ENCODE measurements around the gene TIFAB. TPM values are rescaled to one million over a fixed set of nuclear protein-coding genes. Genes with fewer than 3 reads are reported as not detected.

Gene TIFAB
- total RNA-seq, 1 experiment from 2014 or later, result not detected

GRCh38 chr5:135494196-135494595 lies 42.0 kb upstream of the TIFAB start (continued):
- TF ChIP-seq SRF (IDR thresholded peaks at IDR 0.05; ENCODE audit: low read depth), result no peak
- TF ChIP-seq, protein P1, sequence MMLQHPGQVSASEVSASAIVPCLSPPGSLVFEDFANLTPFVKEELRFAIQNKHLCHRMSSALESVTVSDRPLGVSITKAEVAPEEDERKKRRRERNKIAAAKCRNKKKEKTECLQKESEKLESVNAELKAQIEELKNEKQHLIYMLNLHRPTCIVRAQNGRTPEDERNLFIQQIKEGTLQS (IDR thresholded peaks at IDR 0.05), result no peak
- no peak for TF ChIP-seq TCF7L2 (IDR thresholded peaks at IDR 0.05; ENCODE audit: borderline replicate concordance, extremely low read depth, insufficient read depth, insufficient read length)
- TF ChIP-seq RAD21 (IDR thresholded peaks at IDR 0.05; ENCODE audit: low read depth), result no peak
- TF ChIP-seq EZH2phosphoT487 (IDR thresholded peaks at IDR 0.05; ENCODE audit: borderline replicate concordance), result no peak

GRCh38 chr5:135493406-135494180 lies 41.4 kb upstream of the TIFAB start:
- BruUV-seq (replicated peaks), result no TSS peak
- Histone ChIP-seq H4K20me1 (ENCODE audit: insufficient read depth) (no peaks in the 10 kb centered on the region), H3K27ac (ENCODE audit: low read depth, low read length) (no peak overlapping the region), H3K4me3 (replicated peaks in 1 of 2; ENCODE audit: low read depth in 1 of 2, low read length in 2 of 2) (no peak overlapping the region), H3K36me3 (ENCODE audit: control insufficient read depth in 1 of 2, insufficient read depth in 2 of 2, low read length in 2 of 2) (no peaks in the 10 kb centered on the region), H3K9me2 (ENCODE audit: insufficient read depth) (no peaks in the 10 kb centered on the region), H3K9ac (ENCODE audit: low read length) (no peak overlapping the region), H3K9me3 (ENCODE audit: control insufficient read depth in 1 of 2, insufficient read depth in 1 of 2, low read depth in 1 of 2, low read length in 2 of 2) (no peaks in the 10 kb centered on the region), H3K27me3 (ENCODE audit: insufficient read depth, low read length) (no peaks in the 10 kb centered on the region), H3K79me2 (ENCODE audit: insufficient read depth, low read length) (no peaks in the 10 kb centered on the region), H2AFZ (ENCODE audit: low read depth, low read length, poor library complexity, severe bottlenecking) (peak overlapping the region; percentile 19), H3K4me2 (ENCODE audit: low read length) (peak overlapping the region; percentile 27), H3K4me1 (ENCODE audit: control insufficient read depth in 1 of 2, insufficient read depth in 2 of 2, low read length in 2 of 2) (peaks cover 4 to 40% of the 10 kb centered on the region in 2 experiments)
- CTCF ChIA-PET, result no interaction called here
- POLR2A ChIA-PET, result no interaction called here
- ATAC-seq (no peak), DNase-seq (ENCODE audit: low read depth, low spot score) (peak; percentile 31)
- RAD21 ChIA-PET (ENCODE audit: low non-redundant PET in 1 of 2, low total read pairs in 2 of 2, uncharacterized antibody in 2 of 2, unreplicated experiment in 2 of 2), result no interaction called here
- intact Hi-C loops (cut with micrococcal nuclease), result no loop called here
- TF ChIP-seq ZFX (IDR thresholded peaks at IDR 0.05) (no peak), REST (IDR thresholded peaks at IDR 0.05; ENCODE audit: low read depth) (no peak), ZNF274 (IDR thresholded peaks at IDR 0.05; ENCODE audit: low read depth, low read length) (no peak), RAD21 (IDR thresholded peaks at IDR 0.05; ENCODE audit: low read depth) (no peak), JUND (IDR thresholded peaks at IDR 0.05) (peak; percentile 45), TCF7L2 (IDR thresholded peaks at IDR 0.05; ENCODE audit: borderline replicate concordance, extremely low read depth, insufficient read depth, insufficient read length) (no peak), FOSL1 (IDR thresholded peaks at IDR 0.05; ENCODE audit: low read depth) (peak; percentile 69), SIN3A (IDR thresholded peaks at IDR 0.05; ENCODE audit: low read depth) (no peak), SP1 (IDR thresholded peaks at IDR 0.05; ENCODE audit: low read depth) (peak; percentile 26; the same call in 1 of the 2 replicates), ZBTB33 (IDR thresholded peaks at IDR 0.05; ENCODE audit: extremely low read depth, insufficient replicate concordance, low read length) (no peak), YY1 (IDR thresholded peaks at IDR 0.05; ENCODE audit: extremely low read depth, insufficient replicate concordance, low read depth, low read length) (no peak)
- TF ChIP-seq, protein P2, sequence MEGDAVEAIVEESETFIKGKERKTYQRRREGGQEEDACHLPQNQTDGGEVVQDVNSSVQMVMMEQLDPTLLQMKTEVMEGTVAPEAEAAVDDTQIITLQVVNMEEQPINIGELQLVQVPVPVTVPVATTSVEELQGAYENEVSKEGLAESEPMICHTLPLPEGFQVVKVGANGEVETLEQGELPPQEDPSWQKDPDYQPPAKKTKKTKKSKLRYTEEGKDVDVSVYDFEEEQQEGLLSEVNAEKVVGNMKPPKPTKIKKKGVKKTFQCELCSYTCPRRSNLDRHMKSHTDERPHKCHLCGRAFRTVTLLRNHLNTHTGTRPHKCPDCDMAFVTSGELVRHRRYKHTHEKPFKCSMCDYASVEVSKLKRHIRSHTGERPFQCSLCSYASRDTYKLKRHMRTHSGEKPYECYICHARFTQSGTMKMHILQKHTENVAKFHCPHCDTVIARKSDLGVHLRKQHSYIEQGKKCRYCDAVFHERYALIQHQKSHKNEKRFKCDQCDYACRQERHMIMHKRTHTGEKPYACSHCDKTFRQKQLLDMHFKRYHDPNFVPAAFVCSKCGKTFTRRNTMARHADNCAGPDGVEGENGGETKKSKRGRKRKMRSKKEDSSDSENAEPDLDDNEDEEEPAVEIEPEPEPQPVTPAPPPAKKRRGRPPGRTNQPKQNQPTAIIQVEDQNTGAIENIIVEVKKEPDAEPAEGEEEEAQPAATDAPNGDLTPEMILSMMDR (IDR thresholded peaks at IDR 0.05 in 2 of 3, conservative IDR thresholded peaks at IDR 0.05 in 1 of 3; ENCODE audit: borderline replicate concordance in 1 of 3, insufficient read depth in 1 of 3, low read depth in 2 of 3, low read length in 2 of 3), result no peak
- TF ChIP-seq, protein P1 (IDR thresholded peaks at IDR 0.05), result no peak

All from HCT116 (cell line).